Prostate gland (tissue), 2 donors: Measurements from ENCODE around the gene ARHGAP26. TPM values are rescaled to one million over a fixed set of nuclear protein-coding genes. Genes with fewer than 3 reads are reported as not detected.

Experiments used
- DNase-seq: peaks from one replicate; pipeline ENCODE4 v3.0.0-alpha.2; 2019; ENCODE audit warnings: low spot score
- H3K27ac ChIP-seq, 2 donors: fragments of 200-600 bp; sonication (generic); 2 replicates each; pipeline ENCODE4 v1.5.1; 2017 to 2019
- H3K27me3 ChIP-seq: fragments of 200-600 bp; sonication (generic); replicated peaks from 2 replicates; pipeline ENCODE4 v1.5.1; 2019; ENCODE audit not compliant: insufficient read depth
- H3K36me3 ChIP-seq, 2 donors: fragments of 200-600 bp; sonication (generic); 1 replicate in 1 of 2; 2 replicates in 1 of 2; pipeline versions ENCODE4 v1.5.1 to v1.8.1; 2017 to 2019
- H3K4me1 ChIP-seq: fragments of 200-600 bp; sonication (generic); replicated peaks from 2 replicates; pipeline ENCODE4 v1.5.1; 2019
- H3K4me3 ChIP-seq, 2 donors: fragments of 200-600 bp; sonication (generic); 2 replicates each; pipeline ENCODE4 v1.5.1; 2017 to 2019
- H3K9me3 ChIP-seq: fragments of 200-600 bp; sonication (generic); 2 replicates; pipeline ENCODE4 v1.5.1; 2017
- CTCF ChIP-seq, 4 experiments: fragments of 200-600 bp in 2 of 4; fragments of 450-650 bp in 2 of 4; sonication (generic) in 2 of 4; IDR thresholded peaks; 1 replicate in 3 of 4; 2 replicates in 1 of 4; pipeline ENCODE4 v1.5.1; 2016 to 2019; ENCODE audit warnings: antibody characterized with exemption in 4 of 4, mild to moderate bottlenecking in 2 of 4, moderate library complexity in 2 of 4
- POLR2A ChIP-seq: fragments of 450-650 bp; IDR thresholded peaks from one replicate; pipeline ENCODE4 v1.6.1; 2016; ENCODE audit warnings: antibody characterized with exemption, mild to moderate bottlenecking
- POLR2AphosphoS5 ChIP-seq: sonication (generic); formaldehyde crosslinking; IDR thresholded peaks from one replicate; pipeline ENCODE4 v1.6.1; 2017; ENCODE audit warnings: antibody characterized with exemption
- WGBS: methylation state at CpG from one replicate; pipeline ENCODE4 v1.1.5; 2018; 5-methylcytosine and 5-hydroxymethylcytosine counted together
- intact Hi-C: fragments of 100-400 bp; cut with DNase I; formaldehyde crosslinking; loops from one replicate; pipeline ENCODE4 v1.14.2; 2022
- total RNA-seq, 2 donors: library from RNA; depleted of rRNA; stranded (reverse); fragments of >200 nt; gene quantifications; one replicate each; pipeline ENCODE4 v1.1.0, GENCODE V29; 2016

The ARHGAP26 gene
- total RNA-seq, 2 donors from 2014 or later, result 11.7 to 39.8 TPM

DNA sequence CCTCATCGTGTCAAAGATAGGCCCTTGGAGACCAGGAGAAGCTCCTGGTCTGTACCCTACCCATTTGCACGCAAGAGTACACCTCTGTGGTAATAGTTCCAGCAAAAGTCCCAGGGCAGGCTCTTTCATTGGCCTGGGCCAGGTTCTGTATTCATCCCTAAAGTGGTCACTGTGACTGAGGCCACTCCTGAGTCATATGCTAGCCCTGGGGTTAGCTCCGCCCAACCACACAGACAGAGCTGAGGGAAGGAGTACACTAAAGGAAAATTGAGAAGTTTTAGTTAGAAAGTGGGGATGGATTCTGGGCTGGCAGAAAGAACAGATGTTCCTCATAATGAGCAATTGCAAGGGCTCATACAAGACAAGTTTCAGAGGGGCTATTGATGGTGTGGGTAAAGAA, 206.7 kb downstream of the ARHGAP26 start:
- no peaks in the 10 kb centered on the region for H3K9me3 ChIP-seq
- peaks cover 25% of the 10 kb centered on the region for H3K4me1 ChIP-seq
- no peaks in the 10 kb centered on the region for H3K36me3 ChIP-seq
- TF ChIP-seq CTCF (IDR thresholded peaks at IDR 0.05) (no peak), POLR2AphosphoS5 (no peak), POLR2A (no peak)
- no peak overlapping the region for H3K27ac ChIP-seq
- no peak overlapping the region for H3K4me3 ChIP-seq
- no peaks in the 10 kb centered on the region for H3K27me3 ChIP-seq
- DNase-seq, result no peak
- intact Hi-C loops, result no loop called here
- 96% methylated on average over 3 of the region's 3 CpGs for WGBS

DNA sequence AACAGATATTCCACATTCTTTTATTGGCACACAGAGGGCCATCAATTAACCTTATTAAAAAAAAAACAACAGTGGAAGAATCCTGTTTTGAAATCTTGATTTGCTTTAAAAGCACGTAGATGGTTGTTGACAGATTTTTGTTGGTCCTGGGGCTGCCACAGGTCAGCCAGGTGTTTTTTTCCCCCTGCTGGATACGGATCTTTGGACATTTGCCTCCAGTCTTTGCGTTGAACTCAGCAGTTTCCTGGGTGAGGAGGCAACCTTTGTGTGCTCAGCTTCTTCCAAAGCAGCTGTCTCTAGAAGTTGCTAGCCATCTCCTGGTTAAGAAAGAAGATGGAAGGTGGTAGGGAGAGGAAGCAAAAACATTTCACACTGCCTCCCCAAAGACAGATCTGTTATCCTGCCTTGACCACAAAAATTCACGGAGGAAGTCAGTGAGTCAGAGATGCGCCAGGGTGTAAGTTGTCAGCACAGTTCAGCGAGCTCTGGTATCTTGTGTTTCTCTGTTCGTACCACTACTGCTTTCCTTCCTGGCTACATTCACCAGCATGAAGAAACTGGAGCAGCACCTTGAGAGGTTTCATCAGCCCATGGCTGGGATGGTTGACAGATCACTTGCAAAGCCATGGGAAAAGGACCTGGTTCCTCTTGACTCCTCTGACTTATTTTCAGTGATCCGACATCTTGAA, 207.3 kb downstream of the ARHGAP26 start:
- Histone ChIP-seq H3K4me1 (peaks cover 32% of the 10 kb centered on the region), H3K36me3 (no peaks in the 10 kb centered on the region), H3K4me3 (no peak overlapping the region), H3K27me3 (no peaks in the 10 kb centered on the region), H3K9me3 (no peaks in the 10 kb centered on the region), H3K27ac (no peak overlapping the region)
- no peak for DNase-seq
- TF ChIP-seq CTCF (IDR thresholded peaks at IDR 0.05) (no peak), POLR2AphosphoS5 (no peak), POLR2A (no peak)
- intact Hi-C loops, result no loop called here
- 65% methylated on average over 8 of the region's 8 CpGs for WGBS

- H3K9me3 ChIP-seq, result no peaks in the 10 kb centered on the region
- peaks cover 36% of the 10 kb centered on the region for H3K4me1 ChIP-seq
- WGBS, result 89% methylated on average over 2 of the region's 2 CpGs
- intact Hi-C loops, result no loop called here
- no peaks in the 10 kb centered on the region for H3K27me3 ChIP-seq
- no peak overlapping the region for H3K4me3 ChIP-seq
- H3K36me3 ChIP-seq, result no peaks in the 10 kb centered on the region
- H3K27ac ChIP-seq, result no peak overlapping the region
- no peak for DNase-seq
- TF ChIP-seq CTCF (IDR thresholded peaks at IDR 0.05) (no peak), POLR2AphosphoS5 (no peak), POLR2A (no peak)
These were observed 208.1 kb downstream of the ARHGAP26 start for GRCh38 chr5:142978252-142978651.

- Histone ChIP-seq H3K9me3 (no peaks in the 10 kb centered on the region), H3K27me3 (no peaks in the 10 kb centered on the region), H3K4me1 (peaks cover 36% of the 10 kb centered on the region), H3K4me3 (no peak overlapping the region), H3K36me3 (no peaks in the 10 kb centered on the region), H3K27ac (no peak overlapping the region)
- TF ChIP-seq CTCF (IDR thresholded peaks at IDR 0.05), result no peak
- no peak for TF ChIP-seq POLR2AphosphoS5
- TF ChIP-seq POLR2A, result no peak
- no peak for DNase-seq
- intact Hi-C loops, result no loop called here
- 85% methylated on average over 1 of the region's 1 CpG for WGBS
These were observed 208.5 kb downstream of the ARHGAP26 start for GRCh38 chr5:142978726-142979125.

GRCh38 chr5:142979636-142980035, 209.5 kb downstream of the ARHGAP26 start:
- Histone ChIP-seq H3K27ac (no peak overlapping the region), H3K27me3 (no peaks in the 10 kb centered on the region), H3K9me3 (no peaks in the 10 kb centered on the region), H3K4me3 (no peak overlapping the region), H3K4me1 (peaks cover 36% of the 10 kb centered on the region), H3K36me3 (no peaks in the 10 kb centered on the region)
- intact Hi-C loops, result no loop called here
- 67% methylated on average over 3 of the region's 3 CpGs for WGBS
- no peak for TF ChIP-seq POLR2A
- no peak for TF ChIP-seq POLR2AphosphoS5
- no peak for TF ChIP-seq CTCF (IDR thresholded peaks at IDR 0.05)
- DNase-seq, result no peak
